Panc1 (cell line): Measurements from ENCODE around the gene INPPL1. TPM values are rescaled to one million over a fixed set of nuclear protein-coding genes. Genes with fewer than 3 reads are reported as not detected.

ENCODE experiments used
- ATAC-seq: fragments of 200-7000 bp; cut with Tn5 transposase; 2 replicates; pipeline ENCODE4 v1.9.1; 2020; ENCODE audit warnings: mild to moderate bottlenecking, moderate library complexity
- BruUV-seq: library from RNA; stranded (reverse); fragments of 400-500 nt; replicated peaks from 2 replicates; lab custom pipeline; 2021; lab: Mats Ljungman, UMichigan
- CTCF ChIA-PET: fragments of 300-600 bp; sonication (Branson Sonifier 250); formaldehyde crosslinking; loops from one replicate; lab custom pipeline; 2022; ENCODE audit warnings: antibody characterized with exemption; lab: Charles Lee
- POLR2A ChIA-PET: fragments of 300-600 bp; sonication (Branson Sonifier 250); formaldehyde crosslinking; loops from one replicate; lab custom pipeline; 2022; ENCODE audit warnings: antibody characterized with exemption; lab: Charles Lee
- DNase-seq: peaks from one replicate; pipeline ENCODE4 v3.0.0-alpha.2; 2010; ENCODE audit warnings: low read depth, low spot score
- H3K27ac ChIP-seq: 2 replicates; pipeline ENCODE4 v1.5.1; 2011; ENCODE audit warnings: mild to moderate bottlenecking, low read length, inconsistent platforms
- H3K27me3 ChIP-seq: fragments of 200-500 bp; sonication (Bioruptor generic); 2 replicates; pipeline ENCODE4 v1.6.0; 2014; ENCODE audit warnings: low read length, inconsistent platforms; ENCODE audit not compliant: control insufficient read depth, insufficient read depth
- H3K36me3 ChIP-seq: fragments of 200-500 bp; sonication (Bioruptor generic); 2 replicates; pipeline ENCODE4 v1.5.1; 2014; ENCODE audit warnings: inconsistent platforms, mild to moderate bottlenecking, low read length, moderate library complexity; ENCODE audit not compliant: control insufficient read depth, insufficient read depth
- H3K4me1 ChIP-seq: 2 replicates; pipeline ENCODE4 v1.5.1; 2011; ENCODE audit warnings: inconsistent platforms, mild to moderate bottlenecking, low read length, moderate library complexity; ENCODE audit not compliant: control insufficient read depth, insufficient read depth
- H3K4me3 ChIP-seq, 2 experiments: 2 replicates each; pipeline ENCODE4 v1.5.1; 2011 to 2012; ENCODE audit warnings: low read depth in 2 of 2, low read length in 2 of 2, mild to moderate bottlenecking in 2 of 2, inconsistent platforms in 1 of 2, moderate library complexity in 1 of 2
- H3K9me3 ChIP-seq: fragments of 200-500 bp; sonication (Bioruptor generic); 2 replicates; pipeline ENCODE4 v1.5.1; 2014; ENCODE audit warnings: low read depth, mild to moderate bottlenecking, inconsistent platforms, low read length, moderate library complexity; ENCODE audit not compliant: control insufficient read depth, insufficient read depth
- POLR2AphosphoS5 ChIP-seq: IDR thresholded peaks from 2 replicates; pipeline ENCODE4 v1.6.1; 2012; ENCODE audit warnings: mild to moderate bottlenecking, low read depth, low read length, moderate library complexity
- REST ChIP-seq, 2 experiments: IDR thresholded peaks; 2 replicates each; pipeline ENCODE4 v1.6.1; 2011 to 2012; ENCODE audit warnings: low read depth in 2 of 2, control low read depth in 1 of 2, low read length in 1 of 2, mild to moderate bottlenecking in 1 of 2, moderate library complexity in 1 of 2; ENCODE audit not compliant: insufficient read depth in 1 of 2
- SIN3A ChIP-seq: IDR thresholded peaks from 2 replicates; pipeline ENCODE4 v1.6.1; 2012; ENCODE audit warnings: low read depth, mild to moderate bottlenecking, low read length, moderate library complexity, borderline replicate concordance; ENCODE audit not compliant: insufficient read depth
- TCF7L2 ChIP-seq: IDR thresholded peaks from 2 replicates; pipeline ENCODE4 v1.6.1; 2011; ENCODE audit warnings: mild to moderate bottlenecking, low read depth, low read length, inconsistent platforms
- in situ Hi-C: cut with HindIII; loops from 2 replicates; pipeline ENCODE4 v1.10.0; 2016; ENCODE audit warnings: low sequenced_read_pairs, low pct_unique_long_range_greater_than_20kb
- intact Hi-C: fragments of 100-400 bp; cut with micrococcal nuclease; formaldehyde crosslinking; loops from one replicate; pipeline ENCODE4 v1.10.0; 2022; ENCODE audit not compliant: unreplicated experiment
- total RNA-seq: library from RNA; stranded (reverse); gene quantifications from one replicate; pipeline ENCODE4 v1.2.1, GENCODE V29; 2021; ENCODE audit not compliant: unreplicated experiment
- TF ChIP-seq, protein P1 (sequence below): fragments of 450-650 bp; IDR thresholded peaks from 2 replicates; pipeline ENCODE4 v1.5.1; 2017; ENCODE audit warnings: mild to moderate bottlenecking

INPPL1 gene
- total RNA-seq, 1 experiment from 2014 or later = 298 TPM

DNA sequence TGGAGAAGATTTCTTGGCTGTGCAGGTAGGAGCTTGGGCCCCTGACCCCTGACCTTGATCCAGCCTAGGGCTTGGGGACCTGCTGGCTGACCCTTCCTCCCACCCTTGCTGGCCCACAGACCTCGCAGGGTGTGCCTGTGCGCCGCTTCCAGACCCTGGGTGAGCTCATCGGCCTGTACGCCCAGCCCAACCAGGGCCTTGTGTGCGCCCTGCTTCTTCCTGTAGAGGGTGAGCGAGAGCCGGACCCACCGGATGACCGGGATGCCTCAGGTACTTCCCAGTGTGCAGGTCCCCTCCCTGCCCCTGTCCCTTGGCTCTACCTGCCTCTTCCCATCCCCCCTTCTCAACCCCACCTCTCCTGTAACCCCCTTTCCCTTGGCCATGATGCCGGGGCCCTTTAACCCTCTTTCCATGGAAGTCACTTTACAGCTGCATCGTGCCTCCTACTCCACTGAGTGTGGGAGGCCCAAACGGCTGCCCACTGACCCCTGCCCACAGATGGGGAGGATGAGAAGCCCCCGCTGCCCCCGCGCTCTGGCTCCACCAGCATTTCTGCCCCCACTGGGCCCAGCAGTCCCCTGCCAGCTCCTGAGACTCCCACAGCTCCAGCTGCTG lies 3.8 kb downstream of the INPPL1 start:
- Histone ChIP-seq H3K9me3 (no peaks in the 10 kb centered on the region), H3K27me3 (no peaks in the 10 kb centered on the region), H3K4me3 (no peak overlapping the region), H3K36me3 (peaks cover 12% of the 10 kb centered on the region), H3K27ac (no peak overlapping the region), H3K4me1 (peaks cover 11% of the 10 kb centered on the region)
- ChIA-PET CTCF (interaction anchor here (1.1 kb wide), 1 partner anchor 10 kb away, joined by 4 read pairs; no protein-coding TSS in a partner anchor), POLR2A (no interaction called here)
- ATAC-seq = no peak
- no peak for TF ChIP-seq SIN3A
- no peak for TF ChIP-seq TCF7L2
- TF ChIP-seq, protein P1, sequence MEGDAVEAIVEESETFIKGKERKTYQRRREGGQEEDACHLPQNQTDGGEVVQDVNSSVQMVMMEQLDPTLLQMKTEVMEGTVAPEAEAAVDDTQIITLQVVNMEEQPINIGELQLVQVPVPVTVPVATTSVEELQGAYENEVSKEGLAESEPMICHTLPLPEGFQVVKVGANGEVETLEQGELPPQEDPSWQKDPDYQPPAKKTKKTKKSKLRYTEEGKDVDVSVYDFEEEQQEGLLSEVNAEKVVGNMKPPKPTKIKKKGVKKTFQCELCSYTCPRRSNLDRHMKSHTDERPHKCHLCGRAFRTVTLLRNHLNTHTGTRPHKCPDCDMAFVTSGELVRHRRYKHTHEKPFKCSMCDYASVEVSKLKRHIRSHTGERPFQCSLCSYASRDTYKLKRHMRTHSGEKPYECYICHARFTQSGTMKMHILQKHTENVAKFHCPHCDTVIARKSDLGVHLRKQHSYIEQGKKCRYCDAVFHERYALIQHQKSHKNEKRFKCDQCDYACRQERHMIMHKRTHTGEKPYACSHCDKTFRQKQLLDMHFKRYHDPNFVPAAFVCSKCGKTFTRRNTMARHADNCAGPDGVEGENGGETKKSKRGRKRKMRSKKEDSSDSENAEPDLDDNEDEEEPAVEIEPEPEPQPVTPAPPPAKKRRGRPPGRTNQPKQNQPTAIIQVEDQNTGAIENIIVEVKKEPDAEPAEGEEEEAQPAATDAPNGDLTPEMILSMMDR = no peak
- TF ChIP-seq POLR2AphosphoS5 = no peak
- TF ChIP-seq REST (IDR thresholded peaks at IDR 0.05; ENCODE audit: insufficient read depth in 1 of 2, low read depth in 2 of 2, low read length in 1 of 2) = no peak
- in situ Hi-C loops (no loop called here), intact Hi-C loops (no loop called here)
- no TSS peak for BruUV-seq
- no peak for DNase-seq

GRCh38 chr11:72228844-72229231 lies 4.3 kb downstream of the INPPL1 start:
- CTCF ChIA-PET = no interaction called here
- H3K9me3 ChIP-seq = no peaks in the 10 kb centered on the region
- in situ Hi-C loops = no loop called here
- DNase-seq (no peak), ATAC-seq (no peak)
- POLR2A ChIA-PET = no interaction called here
- peaks cover 12% of the 10 kb centered on the region for H3K36me3 ChIP-seq
- H3K4me1 ChIP-seq = peaks cover 11% of the 10 kb centered on the region
- no TSS peak for BruUV-seq
- no peak overlapping the region for H3K4me3 ChIP-seq
- TF ChIP-seq SIN3A = no peak
- TF ChIP-seq, protein P1 = no peak
- TF ChIP-seq POLR2AphosphoS5 = no peak
- TF ChIP-seq REST (IDR thresholded peaks at IDR 0.05; ENCODE audit: insufficient read depth in 1 of 2, low read depth in 2 of 2, low read length in 1 of 2) = no peak
- no peak for TF ChIP-seq TCF7L2
- intact Hi-C loops = no loop called here
- H3K27ac ChIP-seq = no peak overlapping the region
- no peaks in the 10 kb centered on the region for H3K27me3 ChIP-seq
